NT2/D1 (cell line): ENCODE measurements around the gene CTNNA3.

Experiments
- SUZ12 ChIP-seq: IDR thresholded peaks from 2 replicates; pipeline ENCODE4 v1.6.1; 2011; ENCODE audit not compliant: insufficient read length, insufficient read depth; ENCODE audit errors: extremely low read depth
- YY1 ChIP-seq: IDR thresholded peaks from 2 replicates; pipeline ENCODE4 v1.6.1; 2011; ENCODE audit not compliant: insufficient read length, insufficient read depth

DNA sequence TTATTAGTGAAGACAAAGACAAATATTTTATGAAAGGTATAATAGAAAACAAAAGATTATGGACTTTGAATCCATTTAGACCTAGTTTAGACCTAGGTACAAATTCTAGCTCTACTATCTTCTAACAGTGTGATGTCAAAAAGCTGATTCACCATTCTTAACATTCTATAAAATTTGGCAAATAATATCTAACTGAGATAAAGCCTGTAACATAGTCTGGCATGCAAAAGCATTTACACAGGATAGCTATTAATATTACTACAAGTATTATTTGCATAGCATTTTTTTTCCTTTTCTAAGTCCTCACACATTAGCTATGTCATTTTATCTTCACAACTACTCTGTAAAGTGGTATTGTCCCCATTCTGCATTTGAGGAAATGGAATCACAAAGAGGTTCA lies 949.7 kb downstream of the CTNNA3 start:
- TF ChIP-seq SUZ12 (no peak), YY1 (no peak)
